ENCODE results near the gene IZUMO1.

Gene IZUMO1

DNA sequence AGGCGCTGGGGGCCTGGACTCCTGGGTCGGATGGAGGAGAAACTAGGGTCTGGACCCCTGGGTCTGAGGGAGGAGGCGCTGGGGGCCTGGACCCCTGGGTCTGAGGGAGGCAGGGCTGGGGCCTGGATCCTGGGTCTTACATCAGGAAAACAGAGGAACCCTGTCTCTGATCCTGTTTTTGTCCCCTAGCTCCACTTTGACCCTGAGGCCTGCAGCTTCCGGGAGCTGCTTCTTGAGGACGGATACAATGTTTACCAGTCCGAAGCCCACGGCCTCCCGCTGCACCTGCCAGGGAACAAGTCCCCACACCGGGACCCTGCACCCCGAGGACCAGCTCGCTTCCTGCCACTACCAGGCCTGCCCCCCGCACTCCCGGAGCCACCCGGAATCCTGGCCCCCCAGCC is 11.0 kb upstream of the IZUMO1 start:
- DNase-seq (ENCODE audit: extremely low read depth in 1 of 2, low read depth in 1 of 2), result no peak

DNA sequence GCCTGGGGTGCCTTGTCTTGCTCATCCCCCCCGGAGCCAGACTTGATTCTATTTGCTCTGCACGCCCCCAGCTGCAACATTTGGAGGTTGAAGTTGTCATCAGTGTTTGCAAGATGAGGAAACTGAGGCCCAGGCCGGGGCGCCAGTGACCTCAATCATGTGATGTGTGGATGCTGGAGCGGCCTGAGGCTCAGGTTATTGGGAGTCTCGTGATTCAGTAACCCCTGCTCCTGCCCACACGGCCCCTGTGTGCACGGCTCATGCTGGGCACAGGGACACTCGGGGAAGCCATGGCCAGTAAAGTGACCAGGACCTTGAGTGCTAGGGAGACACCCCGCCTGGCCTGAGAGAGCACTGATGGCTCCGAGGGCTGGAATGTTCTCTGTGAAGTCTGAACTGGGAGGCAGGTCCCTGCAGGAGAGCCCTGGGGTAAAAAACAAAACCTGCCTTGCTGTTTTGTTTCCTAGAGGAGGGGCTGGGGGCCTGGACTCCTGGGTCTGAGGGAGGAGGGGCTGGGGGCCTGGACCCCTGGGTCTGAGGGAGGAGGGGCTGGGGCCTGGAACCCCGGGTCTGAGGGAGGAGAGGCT is 10.5 kb upstream of the IZUMO1 start:
- DNase-seq (ENCODE audit: extremely low read depth in 1 of 2, low read depth in 1 of 2), result no peak

- DNase-seq (ENCODE audit: extremely low read depth in 1 of 2, low read depth in 1 of 2), result no peak
Measured at GRCh38 chr19:48756686-48757085, 10.0 kb upstream of the IZUMO1 start.

- DNase-seq (ENCODE audit: extremely low read depth in 1 of 2, low read depth in 1 of 2), result no peak
Measured at GRCh38 chr19:48756212-48756611, 9.5 kb upstream of the IZUMO1 start.

DNA sequence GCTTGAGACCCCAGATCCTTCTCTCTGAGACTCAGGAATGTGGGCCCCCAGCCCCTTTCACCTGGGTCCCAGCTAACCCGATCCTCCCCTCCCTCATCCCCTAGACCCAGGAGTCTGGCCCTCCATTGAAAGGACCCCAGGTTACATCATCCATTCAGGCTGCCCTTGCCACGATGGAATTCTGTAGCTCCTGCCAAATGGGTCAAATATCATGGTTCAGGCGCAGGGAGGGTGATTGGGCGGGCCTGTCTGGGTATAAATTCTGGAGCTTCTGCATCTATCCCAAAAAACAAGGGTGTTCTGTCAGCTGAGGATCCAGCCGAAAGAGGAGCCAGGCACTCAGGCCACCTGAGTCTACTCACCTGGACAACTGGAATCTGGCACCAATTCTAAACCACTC is 9.1 kb upstream of the IZUMO1 start:
- DNase-seq (ENCODE audit: extremely low read depth in 1 of 2, low read depth in 1 of 2), result no peak

DNA sequence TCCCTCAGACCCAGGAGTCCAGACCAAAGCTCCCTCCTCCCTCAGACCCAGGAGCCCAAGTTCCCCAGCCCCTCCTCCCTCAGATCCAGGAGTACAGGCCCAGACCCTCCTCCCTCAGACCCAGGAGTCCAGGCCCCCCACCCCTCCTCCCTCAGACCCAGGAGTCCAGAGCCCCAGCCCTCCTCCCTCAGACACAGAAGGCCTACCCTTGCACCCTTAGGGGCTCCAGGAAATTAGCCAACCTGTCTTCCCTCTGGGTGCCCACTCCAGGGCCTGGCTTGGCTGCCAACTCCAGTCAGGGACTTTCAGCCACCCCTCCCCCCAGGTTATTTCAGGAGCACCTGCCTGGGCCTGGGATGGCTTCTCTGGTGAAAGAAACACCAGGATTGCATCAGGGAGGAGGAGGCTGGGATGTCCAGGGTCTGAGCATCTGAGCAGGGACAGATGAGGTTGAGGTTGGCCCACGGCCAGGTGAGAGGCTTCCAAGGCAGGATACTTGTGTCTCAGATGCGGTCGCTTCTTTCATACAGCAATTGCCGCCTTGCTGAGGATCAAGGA is 8.5 kb upstream of the IZUMO1 start, which contains the start of gene FGF21:
FGF21 (plus strand) TSS at position 441 of the 558 bp plus-strand sequence. CDS start 713 bp downstream, outside the sequence.
- no peak for DNase-seq (ENCODE audit: extremely low read depth in 1 of 2, low read depth in 1 of 2)

- DNase-seq (ENCODE audit: extremely low read depth in 1 of 2, low read depth in 1 of 2), result no peak
Measured at GRCh38 chr19:48752496-48753365, 6.0 kb upstream of the IZUMO1 start, which contains the start of gene FUT1. TSS of gene FUT1 (minus strand) at chr19:48752641. CDS start at chr19:48751281, 1,360 bp downstream.

DNA sequence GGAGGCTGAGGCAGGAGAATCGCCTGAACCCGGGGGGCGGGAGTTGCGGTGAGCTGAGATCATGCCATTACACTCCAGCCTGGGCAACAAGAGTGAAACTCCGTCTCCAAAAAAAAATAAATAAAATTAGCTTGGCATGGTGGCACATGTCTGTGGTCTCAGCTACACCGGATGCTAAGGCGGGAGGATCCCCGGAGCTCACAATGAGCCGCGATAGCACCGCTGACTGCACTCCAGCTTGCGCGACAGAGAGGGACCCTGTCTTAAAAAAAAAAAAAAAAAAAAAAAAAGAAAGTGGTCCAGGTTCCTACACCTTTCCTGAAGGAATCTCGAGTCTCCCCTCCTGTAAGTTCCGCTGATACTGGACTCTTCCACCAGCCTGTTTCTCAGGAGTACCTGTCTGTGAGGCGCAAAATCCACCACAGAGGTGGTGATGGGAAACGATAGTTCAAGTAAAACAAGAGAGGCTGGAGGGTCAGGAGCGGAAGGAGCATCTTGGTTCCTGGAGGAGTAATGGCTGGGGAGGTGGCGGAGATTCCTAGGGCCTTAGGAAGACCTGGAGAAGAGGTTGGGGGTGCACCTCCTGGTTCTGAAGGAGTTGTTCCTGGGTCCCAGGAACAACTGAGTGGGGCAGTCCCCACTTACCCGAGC is 5.3 kb upstream of the IZUMO1 start:
- DNase-seq (ENCODE audit: extremely low read depth in 1 of 2, low read depth in 1 of 2), result no peak

DNA sequence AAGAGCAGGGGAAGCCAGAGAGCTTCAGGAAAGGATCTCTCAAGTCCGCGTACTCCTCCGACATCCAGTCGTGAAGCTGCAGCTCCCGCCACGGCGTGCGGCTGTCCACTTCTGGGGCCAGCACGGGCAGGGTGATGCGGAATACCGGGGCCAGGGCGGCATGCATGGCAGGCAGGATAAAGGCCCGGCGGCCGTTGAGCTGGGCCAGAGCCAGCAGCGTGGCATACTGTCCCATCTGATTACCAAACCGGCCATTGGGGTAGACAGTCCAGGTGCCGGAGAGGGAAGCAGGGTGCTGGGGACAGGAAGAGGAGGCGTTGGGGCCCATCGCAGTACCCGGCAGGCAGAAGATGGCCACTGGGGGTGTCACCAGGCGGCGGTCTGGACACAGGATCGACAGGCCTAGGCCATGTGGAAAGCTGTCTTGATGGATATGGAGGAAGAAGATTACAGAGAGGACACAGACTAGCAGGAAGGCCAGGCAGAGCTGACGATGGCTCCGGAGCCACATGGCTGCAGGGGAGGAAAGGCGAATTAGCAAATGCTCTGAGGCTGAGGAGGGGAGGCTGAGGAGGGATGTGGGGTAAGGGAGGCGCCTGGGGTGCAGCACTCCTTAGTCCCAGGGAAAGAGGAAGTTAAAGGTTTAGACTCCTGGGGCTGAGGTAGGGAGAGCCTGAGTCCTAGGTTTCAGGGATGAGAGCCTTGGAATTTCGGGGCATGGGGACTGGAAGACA is 4.2 kb upstream of the IZUMO1 start:
- no peak for DNase-seq (ENCODE audit: extremely low read depth in 1 of 2, low read depth in 1 of 2)

- DNase-seq (ENCODE audit: extremely low read depth in 1 of 2, low read depth in 1 of 2), result no peak
Measured at GRCh38 chr19:48750351-48750750, 3.6 kb upstream of the IZUMO1 start.

DNA sequence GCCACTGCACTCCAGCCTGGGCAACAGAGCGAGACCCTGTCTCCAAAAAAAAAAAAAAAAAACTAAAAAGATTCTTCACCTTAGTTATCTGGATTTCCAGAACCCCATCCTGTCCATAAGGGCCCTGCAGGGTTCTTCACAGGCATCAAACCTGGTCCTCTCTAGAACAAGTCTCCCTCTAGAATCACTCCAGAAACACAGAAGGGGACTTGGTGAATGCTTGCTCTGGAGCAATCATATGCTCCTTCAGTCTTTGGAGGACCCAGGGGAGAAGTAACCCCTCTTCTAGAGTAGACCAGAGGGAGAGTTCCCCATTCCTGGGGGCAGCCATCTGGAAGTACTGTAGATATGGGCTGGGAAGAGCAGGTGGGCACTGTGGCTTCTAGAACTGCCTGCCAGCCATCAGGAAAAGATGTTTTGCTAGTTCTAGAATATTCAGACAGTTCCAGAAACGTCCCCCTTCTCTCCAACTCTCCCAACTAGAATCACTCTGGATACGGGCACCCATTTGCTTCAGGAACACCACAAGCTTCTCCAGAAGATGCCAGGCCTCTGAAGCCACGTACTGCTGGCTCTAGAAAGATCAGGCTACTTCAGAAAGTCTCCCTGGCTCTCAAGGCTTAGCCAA is 3.0 kb upstream of the IZUMO1 start:
- DNase-seq (ENCODE audit: extremely low read depth in 1 of 2, low read depth in 1 of 2), result no peak

DNA sequence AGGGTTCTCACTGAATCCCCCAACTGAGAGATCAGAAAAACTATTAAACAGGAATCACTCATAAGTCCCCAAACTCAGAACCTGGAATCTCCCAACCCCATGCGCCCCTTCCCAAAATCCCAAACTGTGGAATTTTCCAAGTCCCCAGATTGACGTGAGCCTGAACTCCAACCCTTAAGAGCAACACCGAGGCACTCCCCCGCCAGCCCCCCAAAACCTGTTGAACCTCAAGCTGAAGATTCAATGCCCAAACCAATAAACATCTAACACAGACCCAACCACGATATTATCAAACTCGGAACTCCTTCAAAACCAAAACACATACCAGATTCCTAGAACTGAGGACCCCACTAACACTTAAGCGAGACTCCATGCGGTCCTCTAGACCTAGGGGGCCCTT is 599 bp downstream of the IZUMO1 start:
- DNase-seq (ENCODE audit: extremely low read depth in 1 of 2, low read depth in 1 of 2), result no peak

GRCh38 chr19:48745208-48745995 is 1.3 kb downstream of the IZUMO1 start:
- no peak for DNase-seq (ENCODE audit: extremely low read depth in 1 of 2, low read depth in 1 of 2)

DNA sequence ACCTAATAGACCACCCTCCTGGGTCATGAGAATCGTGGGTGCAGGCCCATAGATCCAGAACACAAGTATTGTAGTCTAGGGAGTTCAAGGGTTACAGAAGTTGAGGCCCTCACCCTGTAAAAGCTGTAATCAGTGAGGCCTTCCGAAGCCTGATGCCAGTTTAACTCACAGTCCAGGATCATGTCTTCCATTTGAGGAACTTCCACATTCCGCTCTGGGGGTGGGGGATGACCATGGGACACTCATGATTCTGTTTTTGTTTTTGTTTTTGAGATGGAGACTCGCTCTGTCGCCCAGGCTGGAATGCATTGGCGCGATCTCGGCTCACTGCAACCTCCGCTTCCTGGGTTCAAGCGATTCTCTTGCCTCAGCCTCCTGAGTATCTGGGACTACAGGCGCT is 4.6 kb downstream of the IZUMO1 start:
- no peak for DNase-seq (ENCODE audit: extremely low read depth in 1 of 2, low read depth in 1 of 2)

DNA sequence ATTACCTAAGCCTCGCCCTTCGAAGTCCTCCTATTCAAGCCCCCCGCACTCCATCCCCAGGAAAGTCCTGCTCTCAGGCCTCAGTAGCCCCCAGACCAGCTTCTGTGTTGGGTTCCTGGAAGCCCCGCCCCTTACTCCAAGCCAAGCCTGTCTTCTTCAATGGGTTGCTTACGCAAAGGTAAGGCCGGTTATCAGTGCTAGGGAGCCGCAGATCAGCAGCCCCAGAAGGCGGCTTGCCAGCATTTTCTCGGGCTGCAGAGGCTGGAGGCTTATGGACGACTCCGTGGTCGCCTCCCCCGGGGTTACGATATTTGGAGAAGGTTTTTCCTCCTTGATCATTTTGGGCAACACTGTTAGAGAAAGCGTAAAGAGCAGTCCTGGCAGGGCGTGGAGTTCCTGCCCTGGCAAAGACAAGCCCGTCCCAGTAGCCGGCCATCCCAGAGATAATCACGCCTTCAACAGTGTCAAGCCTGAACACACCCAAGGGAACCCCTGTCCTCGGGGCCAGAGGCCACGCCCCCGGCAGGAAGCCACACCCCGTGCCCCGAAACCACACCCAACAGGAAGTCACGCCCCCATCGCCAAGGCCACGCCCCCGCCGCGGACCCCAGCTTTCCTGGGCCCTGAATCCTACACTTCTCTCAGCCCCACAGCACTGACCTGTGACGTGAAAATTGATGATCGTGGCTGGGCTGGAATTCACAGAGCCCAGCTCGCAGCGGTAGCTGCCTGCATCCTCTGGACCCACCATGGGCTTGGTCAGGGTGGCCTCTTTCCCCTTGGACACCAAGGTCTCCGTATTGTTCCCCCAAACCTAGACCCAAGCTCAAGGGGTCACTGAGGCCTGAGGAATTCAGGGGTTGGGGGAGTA is 5.3 kb downstream of the IZUMO1 start:
- no peak for DNase-seq (ENCODE audit: extremely low read depth in 1 of 2, low read depth in 1 of 2)

DNA sequence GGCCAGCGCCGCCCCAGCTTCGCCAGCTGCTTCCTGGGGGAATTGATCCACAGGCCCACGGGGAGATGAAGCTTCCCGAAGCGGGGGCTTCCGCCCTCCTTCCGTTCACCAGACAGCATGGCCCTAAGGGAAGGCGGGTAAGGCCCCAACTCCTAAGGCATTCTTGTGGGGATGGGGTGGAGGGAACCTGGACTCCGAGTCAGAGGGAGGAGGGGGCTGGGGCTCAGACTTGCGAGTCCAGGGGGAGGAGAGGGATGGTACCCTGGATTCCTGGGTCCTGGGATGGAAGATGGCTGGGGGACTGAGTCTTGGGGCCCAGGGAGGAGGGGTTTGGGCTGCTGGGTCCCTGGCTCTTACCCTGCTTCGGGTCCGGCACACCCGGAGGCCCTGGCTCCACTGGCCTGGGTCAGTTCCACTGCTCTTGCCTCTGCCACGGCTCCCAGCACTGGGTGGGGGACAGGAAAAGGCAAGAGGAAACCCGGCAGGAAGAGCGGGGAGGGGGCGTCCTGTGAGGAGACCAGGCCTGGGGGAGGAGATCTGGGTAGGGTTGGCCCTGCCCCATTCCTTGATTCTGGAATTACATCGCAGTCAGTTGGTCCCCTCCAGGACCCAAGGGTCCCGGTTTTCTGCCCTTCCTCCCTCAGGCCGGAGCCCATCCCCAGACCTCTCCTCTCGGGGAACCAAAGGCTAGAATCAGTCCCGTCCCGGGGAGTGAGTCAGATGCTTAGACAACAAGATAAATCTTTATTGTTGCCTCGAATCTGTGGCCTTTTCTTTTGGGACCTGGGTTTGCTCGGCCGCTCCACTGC is 6.3 kb downstream of the IZUMO1 start, which contains the start of gene RASIP1:
RASIP1 (minus strand) TSS at position 447 of the 809 bp plus-strand sequence; CDS start at position 119, 328 bp downstream.
- DNase-seq (ENCODE audit: extremely low read depth in 1 of 2, low read depth in 1 of 2), result no peak

DNA sequence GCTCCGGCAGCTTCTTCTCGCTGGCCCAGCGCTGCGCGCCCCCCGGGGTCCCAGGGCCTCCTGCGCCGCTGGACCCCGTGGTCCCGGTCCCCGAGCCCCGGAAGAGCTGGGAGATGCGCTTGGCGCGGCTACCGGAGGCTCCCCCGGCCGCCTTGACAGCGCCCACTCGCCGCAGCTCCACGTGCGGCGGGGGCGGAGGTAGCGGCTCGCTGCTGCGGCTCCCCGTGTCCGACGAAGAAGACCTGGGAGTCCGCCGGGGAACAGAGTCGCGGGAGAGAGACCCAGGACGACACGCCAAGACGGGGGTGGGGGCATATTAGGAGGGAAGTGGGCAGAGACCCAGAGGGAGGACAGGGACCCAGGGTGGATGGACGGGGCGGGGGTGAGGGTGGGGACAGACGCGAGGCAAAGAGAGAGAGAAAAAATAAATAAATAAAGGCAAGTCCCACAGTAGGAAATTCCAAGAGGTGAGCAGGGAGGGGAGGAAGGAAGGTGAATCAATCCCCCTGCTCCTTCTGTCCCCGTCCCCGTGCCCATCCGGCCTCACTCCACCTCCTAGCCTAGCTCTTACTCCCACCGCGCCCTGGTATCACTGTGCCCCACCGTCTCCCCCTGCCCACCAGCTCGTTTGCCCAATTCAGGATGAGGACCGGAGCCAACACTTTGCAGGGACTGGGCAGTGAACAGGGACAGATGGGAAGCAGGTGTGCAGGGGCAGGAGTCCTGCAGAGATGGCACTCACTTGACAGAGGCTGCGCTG is 7.1 kb downstream of the IZUMO1 start:
- DNase-seq (ENCODE audit: extremely low read depth in 1 of 2, low read depth in 1 of 2), result no peak

All from activated CD8-positive, alpha-beta memory T cell treated with anti-CD3 and anti-CD28 coated beads for 1 hour (primary cell).